Spleen (tissue), 13 donors: ENCODE data around the gene GALNT8. TPM values are rescaled to one million over a fixed set of nuclear protein-coding genes. Genes with fewer than 3 reads are reported as not detected.

Experiments used
- DNase-seq: peaks from one replicate; pipeline ENCODE4 v3.0.0-alpha.2; 2020
- H3K27ac ChIP-seq, 8 donors: fragments of 200-600 bp; sonication (generic) in 7 of 8; 1 replicate in 4 of 8; 2 replicates in 4 of 8; pipeline versions ENCODE4 v1.5.0 to v1.8.0; 2016 to 2021; ENCODE audit warnings: inconsistent platforms in 4 of 8, mild to moderate bottlenecking in 4 of 8, moderate library complexity in 1 of 8
- H3K27me3 ChIP-seq, 7 donors: fragments of 200-600 bp; sonication (generic) in 6 of 7; replicated peaks in 1 of 7; 1 replicate in 4 of 7; 2 replicates in 3 of 7; pipeline versions ENCODE4 v1.5.0 to v1.8.0; 2016 to 2021; ENCODE audit warnings: inconsistent platforms in 3 of 7, mild to moderate bottlenecking in 1 of 7
- H3K36me3 ChIP-seq, 6 donors: fragments of 200-600 bp; sonication (generic) in 5 of 6; 1 replicate in 4 of 6; 2 replicates in 2 of 6; pipeline versions ENCODE4 v1.5.0 to v1.8.0; 2016 to 2021; ENCODE audit warnings: inconsistent platforms in 2 of 6
- H3K4me1 ChIP-seq, 6 donors: fragments of 200-600 bp; sonication (generic) in 5 of 6; 1 replicate in 3 of 6; 2 replicates in 3 of 6; pipeline versions ENCODE4 v1.5.0 to v1.8.0; 2016 to 2021; ENCODE audit warnings: inconsistent platforms in 3 of 6
- H3K4me3 ChIP-seq, 8 donors: fragments of 200-600 bp; sonication (generic) in 7 of 8; 1 replicate in 4 of 8; 2 replicates in 4 of 8; pipeline versions ENCODE4 v1.5.0 to v1.8.0; 2016 to 2021; ENCODE audit warnings: inconsistent platforms in 4 of 8, mild to moderate bottlenecking in 4 of 8, moderate library complexity in 2 of 8
- H3K9me3 ChIP-seq, 8 donors: fragments of 200-600 bp; sonication (generic) in 7 of 8; 1 replicate in 4 of 8; 2 replicates in 4 of 8; pipeline versions ENCODE4 v1.5.0 to v1.8.0; 2016 to 2021; ENCODE audit warnings: inconsistent platforms in 4 of 8
- CTCF ChIP-seq, 11 experiments: fragments of 200-600 bp in 7 of 11; fragments of 450-650 bp in 4 of 11; sonication (generic) in 4 of 11; IDR thresholded peaks in 8 of 11; conservative IDR thresholded peaks in 3 of 11; 1 replicate in 7 of 11; 2 replicates in 4 of 11; pipeline versions ENCODE4 v1.4.0 to v1.8.0; 2016 to 2021; ENCODE audit warnings: antibody characterized with exemption in 11 of 11, inconsistent platforms in 4 of 11, mild to moderate bottlenecking in 1 of 11
- POLR2A ChIP-seq, 3 donors: fragments of 450-650 bp; IDR thresholded peaks; one replicate each; pipeline ENCODE4 v1.5.1; 2017; ENCODE audit warnings: antibody characterized with exemption in 3 of 3, mild to moderate bottlenecking in 1 of 3
- POLR2AphosphoS5 ChIP-seq, 3 donors: sonication (generic); formaldehyde crosslinking; IDR thresholded peaks; one replicate each; pipeline ENCODE4 v1.5.1; 2017; ENCODE audit warnings: antibody characterized with exemption in 3 of 3
- WGBS, 5 donors: extraction: QIAGEN DNeasy Blood & Tissue Kit in 3 of 5; methylation state at CpG; one replicate each; pipeline versions ENCODE4 v1.1.5 to v1.1.7; 2013 to 2018; 5-methylcytosine and 5-hydroxymethylcytosine counted together
- intact Hi-C: fragments of 100-400 bp; cut with DNase I; formaldehyde crosslinking; loops from one replicate; pipeline ENCODE4 v1.15.0; 2023; ENCODE audit warnings: low total_unique reads
- long read RNA-seq, 2 donors: transcript quantifications; one replicate each; lab custom pipeline, GENCODE V29; 2026
- polyA plus RNA-seq, 3 donors: library from polyadenylated mRNA; stranded (reverse); fragments of 200-250 nt; gene quantifications; one replicate each; pipeline ENCODE4 v1.2.1, GENCODE V29; 2013
- total RNA-seq, 7 donors: library from RNA; depleted of rRNA in 3 of 7; stranded (reverse); fragments of >200 nt in 3 of 7; fragmentation: NEBNext Ultra II Directional in 4 of 7; extraction: Animal tissue kit (Norgen Biotek cat#: 25700) in 4 of 7; gene quantifications; one replicate each; pipeline versions ENCODE4 v1.1.0 to v1.2.1, GENCODE V29; 2016 to 2021
- donor health status: healthy with polysubstance abuse.
- donor health status: DM: no; HTN: no; CAD: no; lungs with moderate emphysema.
- donor health status: DM: no; HTN: no; CAD: no.
- donor health status: Bipolar disorder and iron deficiency.
- donor health status: healthy.
- donor health status: DM: no; HTN: no; CAD: no.
- donor health status: DM: yes; HTN: yes; CAD: no.

The GALNT8 gene
- total RNA-seq, result 1 to 10 TPM in 6 of 7 donors, under 1 TPM in 1; 0.60 to 3.7 (median 1.6) TPM
- 1 to 10 TPM in 1 of 3 donors, under 1 TPM in 2; 0.59 to 1.1 (median 0.93) TPM for polyA plus RNA-seq
- long read RNA-seq, donor 1, full-length matches to known transcripts, result 1 of 1 reads
- long read RNA-seq, donor 1, partial matches to known transcripts, result 0 of 1 reads
- long read RNA-seq, donor 1, other reads (novel, unspliced or antisense), result 0 of 1 reads
- long read RNA-seq, donor 2, full-length matches to known transcripts, result 1 of 1 reads
- long read RNA-seq, donor 2, partial matches to known transcripts, result 0 of 1 reads
- long read RNA-seq, donor 2, other reads (novel, unspliced or antisense), result 0 of 1 reads

GRCh38 chr12:4719821-4720636 is at the start of gene GALNT8:
Gene GALNT8 (plus strand): TSS chr12:4720400. CDS start chr12:4720678, 278 bp downstream.
- TF ChIP-seq POLR2AphosphoS5 (IDR thresholded peaks at IDR 0.05) (no peak), CTCF (IDR thresholded peaks at IDR 0.05 in 8 of 11, conservative IDR thresholded peaks at IDR 0.05 in 3 of 11) (no peak), POLR2A (IDR thresholded peaks at IDR 0.05) (no peak)
- intact Hi-C loops, result no loop called here
- Histone ChIP-seq H3K4me1 (no peaks in the 10 kb centered on the region), H3K9me3 (no peaks in the 10 kb centered on the region), H3K4me3 (no peak within 1 kb of the TSS), H3K27ac (no peak within 1 kb of the TSS), H3K27me3 (peaks cover 0 to 28% (median 6%) of the 10 kb centered on the region in 7 donors), H3K36me3 (no peaks in the 10 kb centered on the region)
- no peak for DNase-seq
- 78 to 85% (median 82%) methylated on average over 18 of the region's 18 CpGs for WGBS, 5 donors

- intact Hi-C loops, result no loop called here
- DNase-seq, result no peak
- Histone ChIP-seq H3K9me3 (no peaks in the 10 kb centered on the region), H3K36me3 (peaks cover 0 to 50% (median 32%) of the 10 kb centered on the region in 6 donors), H3K27me3 (no peaks in the 10 kb centered on the region), H3K27ac (no peak overlapping the region), H3K4me1 (no peaks in the 10 kb centered on the region), H3K4me3 (no peak overlapping the region)
- TF ChIP-seq CTCF (IDR thresholded peaks at IDR 0.05 in 8 of 11, conservative IDR thresholded peaks at IDR 0.05 in 3 of 11), result no peak
- 78 to 88% (median 85%) methylated on average over 2 of the region's 2 CpGs for WGBS, 5 donors
Measured at GRCh38 chr12:4679711-4680110, 40.5 kb upstream of the GALNT8 start.

GRCh38 chr12:4681732-4682131 is 38.5 kb upstream of the GALNT8 start:
- H3K9me3 ChIP-seq, result no peaks in the 10 kb centered on the region
- no peak for DNase-seq
- peaks cover under 1 to 70% (median 52%) of the 10 kb centered on the region in 6 donors for H3K36me3 ChIP-seq
- H3K27me3 ChIP-seq, result no peaks in the 10 kb centered on the region
- no peak overlapping the region for H3K27ac ChIP-seq
- WGBS, 5 donors, result 65 to 97% (median 84%) methylated on average over 3 of the region's 3 CpGs
- TF ChIP-seq POLR2A (IDR thresholded peaks at IDR 0.05) (no peak), POLR2AphosphoS5 (IDR thresholded peaks at IDR 0.05) (no peak), CTCF (IDR thresholded peaks at IDR 0.05 in 8 of 11, conservative IDR thresholded peaks at IDR 0.05 in 3 of 11) (no peak)
- no peak overlapping the region for H3K4me3 ChIP-seq
- intact Hi-C loops, result no loop called here
- H3K4me1 ChIP-seq, result no peaks in the 10 kb centered on the region

- no peaks in the 10 kb centered on the region for H3K4me1 ChIP-seq
- H3K36me3 ChIP-seq, result peaks cover 3 to 93% (median 72%) of the 10 kb centered on the region in 6 donors
- no peak overlapping the region for H3K4me3 ChIP-seq
- 85 to 93% (median 91%) methylated on average over 8 of the region's 8 CpGs for WGBS, 5 donors
- no peaks in the 10 kb centered on the region for H3K27me3 ChIP-seq
- DNase-seq, result no peak
- intact Hi-C loops, result no loop called here
- no peak overlapping the region for H3K27ac ChIP-seq
- no peaks in the 10 kb centered on the region for H3K9me3 ChIP-seq
- TF ChIP-seq CTCF (IDR thresholded peaks at IDR 0.05 in 8 of 11, conservative IDR thresholded peaks at IDR 0.05 in 3 of 11) (no peak), POLR2A (IDR thresholded peaks at IDR 0.05) (no peak), POLR2AphosphoS5 (IDR thresholded peaks at IDR 0.05) (no peak)
Measured at GRCh38 chr12:4685317-4685716, 34.9 kb upstream of the GALNT8 start.
